Measurements from ENCODE around the gene GTF3C5. TPM values are rescaled to one million over a fixed set of nuclear protein-coding genes. Genes with fewer than 3 reads are reported as not detected.

Gene GTF3C5
- total RNA-seq, 1 donor from 2014 or later = 77.9 TPM

DNA sequence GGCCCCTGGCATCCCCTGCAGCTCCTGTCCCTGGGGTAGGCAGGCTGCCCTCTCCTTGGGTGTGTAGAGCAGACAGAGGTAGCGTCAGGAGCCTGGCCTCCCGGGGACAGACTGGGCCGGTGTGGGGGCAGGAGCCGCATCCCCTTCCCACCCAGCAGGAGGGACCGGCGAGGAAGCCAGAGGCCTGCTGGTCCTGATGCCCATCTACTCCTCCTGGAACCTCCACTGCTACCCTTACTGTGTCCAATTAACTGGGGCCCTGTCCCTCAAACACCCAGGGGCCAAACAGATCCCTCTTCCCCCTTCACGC lies 74.6 kb downstream of the GTF3C5 start:
- Histone ChIP-seq H3K9me3 (ENCODE audit: low read depth) (no peaks in the 10 kb centered on the region), H3K4me3 (no peak overlapping the region), H3K36me3 (no peaks in the 10 kb centered on the region), H3F3A (ENCODE audit: low read depth) (no peaks in the 10 kb centered on the region), H3K9ac (no peak overlapping the region), H3K27me3 (no peaks in the 10 kb centered on the region), H3K4me2 (no peak overlapping the region), H2AFZ (replicated peaks) (no peak overlapping the region), H3K27ac (no peak overlapping the region), H4K20me1 (ENCODE audit: low read depth) (peaks cover 3% of the 10 kb centered on the region), H3K4me1 (no peaks in the 10 kb centered on the region), H3K79me2 (ENCODE audit: low read depth) (no peaks in the 10 kb centered on the region)
- DNase-seq (ENCODE audit: low spot score) = no peak
- Mint-ChIP-seq H3K4me3 (no peak overlapping the region), H3K27ac (no peak overlapping the region), H3K9me3 (no peaks in the 10 kb centered on the region), H3K4me1 (no peaks in the 10 kb centered on the region), H3K36me3 (peaks cover 14% of the 10 kb centered on the region), H3K27me3 (ENCODE audit: insufficient read depth, low read depth) (peaks cover 3% of the 10 kb centered on the region)
- TF ChIP-seq EZH2phosphoT487 (IDR thresholded peaks at IDR 0.05) (no peak), EZH2 (IDR thresholded peaks at IDR 0.05) (no peak)
- TF ChIP-seq, protein P1, sequence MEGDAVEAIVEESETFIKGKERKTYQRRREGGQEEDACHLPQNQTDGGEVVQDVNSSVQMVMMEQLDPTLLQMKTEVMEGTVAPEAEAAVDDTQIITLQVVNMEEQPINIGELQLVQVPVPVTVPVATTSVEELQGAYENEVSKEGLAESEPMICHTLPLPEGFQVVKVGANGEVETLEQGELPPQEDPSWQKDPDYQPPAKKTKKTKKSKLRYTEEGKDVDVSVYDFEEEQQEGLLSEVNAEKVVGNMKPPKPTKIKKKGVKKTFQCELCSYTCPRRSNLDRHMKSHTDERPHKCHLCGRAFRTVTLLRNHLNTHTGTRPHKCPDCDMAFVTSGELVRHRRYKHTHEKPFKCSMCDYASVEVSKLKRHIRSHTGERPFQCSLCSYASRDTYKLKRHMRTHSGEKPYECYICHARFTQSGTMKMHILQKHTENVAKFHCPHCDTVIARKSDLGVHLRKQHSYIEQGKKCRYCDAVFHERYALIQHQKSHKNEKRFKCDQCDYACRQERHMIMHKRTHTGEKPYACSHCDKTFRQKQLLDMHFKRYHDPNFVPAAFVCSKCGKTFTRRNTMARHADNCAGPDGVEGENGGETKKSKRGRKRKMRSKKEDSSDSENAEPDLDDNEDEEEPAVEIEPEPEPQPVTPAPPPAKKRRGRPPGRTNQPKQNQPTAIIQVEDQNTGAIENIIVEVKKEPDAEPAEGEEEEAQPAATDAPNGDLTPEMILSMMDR (IDR thresholded peaks at IDR 0.05) = no peak

DNA sequence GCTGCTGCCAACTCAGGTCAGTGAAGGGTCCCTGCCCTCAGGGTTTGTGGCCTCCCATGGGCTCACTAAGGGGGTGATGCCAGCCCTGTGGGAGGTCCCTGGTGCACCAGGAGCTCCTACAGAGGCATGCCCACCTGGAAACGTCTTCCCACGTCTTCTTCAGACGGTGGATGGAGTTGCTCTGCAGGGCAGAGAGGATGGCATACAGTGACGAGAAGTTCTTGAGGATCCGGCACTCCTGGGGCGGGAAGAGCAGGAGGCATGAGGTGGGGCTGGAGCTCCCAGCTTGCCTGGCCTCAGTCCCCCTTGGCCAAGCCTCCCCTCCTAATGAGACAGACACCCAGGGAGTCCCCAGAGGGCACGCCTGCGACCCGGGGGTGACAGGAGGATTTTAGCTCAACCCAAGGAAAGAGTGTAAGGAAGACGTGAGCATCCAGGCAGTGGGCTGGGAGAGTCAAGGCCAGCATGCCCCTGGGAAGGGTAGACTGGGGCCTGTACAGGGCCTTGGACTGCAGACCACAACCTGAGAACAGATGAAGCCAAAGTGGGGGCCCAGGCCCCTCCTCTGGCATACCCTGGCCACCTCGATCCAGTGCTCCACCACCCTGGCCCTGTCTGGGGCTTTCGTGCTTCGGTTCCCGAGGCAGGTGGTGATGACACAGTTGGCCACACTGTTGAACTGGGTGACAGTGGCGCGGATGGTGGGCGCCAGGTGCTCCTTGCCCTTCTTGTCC lies 75.9 kb downstream of the GTF3C5 start:
- Histone ChIP-seq H3K27me3 (no peaks in the 10 kb centered on the region), H3K4me3 (no peak overlapping the region), H3K4me2 (no peak overlapping the region), H3K27ac (no peak overlapping the region), H3K79me2 (ENCODE audit: low read depth) (no peaks in the 10 kb centered on the region), H3K9me3 (ENCODE audit: low read depth) (no peaks in the 10 kb centered on the region), H3K36me3 (no peaks in the 10 kb centered on the region), H3F3A (ENCODE audit: low read depth) (no peaks in the 10 kb centered on the region), H2AFZ (replicated peaks) (no peak overlapping the region), H3K4me1 (no peaks in the 10 kb centered on the region), H3K9ac (no peak overlapping the region), H4K20me1 (ENCODE audit: low read depth) (peaks cover 9% of the 10 kb centered on the region)
- H3K27me3 Mint-ChIP-seq (ENCODE audit: insufficient read depth, low read depth) = peaks cover 3% of the 10 kb centered on the region
- H3K27ac Mint-ChIP-seq = no peak overlapping the region
- no peaks in the 10 kb centered on the region for H3K9me3 Mint-ChIP-seq
- H3K4me1 Mint-ChIP-seq = no peaks in the 10 kb centered on the region
- TF ChIP-seq EZH2 (IDR thresholded peaks at IDR 0.05) = no peak
- TF ChIP-seq EZH2phosphoT487 (IDR thresholded peaks at IDR 0.05) = no peak
- TF ChIP-seq, protein P1 (IDR thresholded peaks at IDR 0.05) = no peak
- H3K4me3 Mint-ChIP-seq = no peak overlapping the region
- peaks cover 14% of the 10 kb centered on the region for H3K36me3 Mint-ChIP-seq
- no peak for DNase-seq (ENCODE audit: low spot score)

DNA sequence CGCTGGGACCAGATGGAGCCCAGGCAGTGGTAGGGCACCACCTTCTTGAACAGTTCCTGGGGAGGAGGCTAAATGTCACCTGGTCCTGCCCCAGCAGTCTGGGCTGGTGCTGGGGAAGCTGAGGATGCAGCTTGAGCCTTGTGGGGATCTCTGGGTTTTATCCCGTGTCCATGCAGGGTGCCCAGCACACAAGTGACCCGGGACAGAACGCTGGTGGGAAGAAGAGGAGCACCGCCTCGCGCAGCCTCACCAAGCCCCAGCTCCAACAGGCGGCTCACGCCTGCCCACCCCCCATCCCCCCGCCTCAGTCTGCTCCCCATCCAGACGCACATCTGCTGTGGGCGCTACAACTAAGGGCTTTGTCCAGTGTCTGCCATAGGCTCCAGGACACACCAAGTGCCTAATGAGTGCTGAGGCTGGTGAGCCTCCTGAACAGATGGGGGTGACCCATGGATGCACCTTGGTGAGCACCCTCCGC lies 76.5 kb downstream of the GTF3C5 start:
- Mint-ChIP-seq H3K4me3 (no peak overlapping the region), H3K9me3 (no peaks in the 10 kb centered on the region), H3K27ac (no peak overlapping the region), H3K36me3 (peaks cover 14% of the 10 kb centered on the region), H3K4me1 (no peaks in the 10 kb centered on the region), H3K27me3 (ENCODE audit: insufficient read depth, low read depth) (peaks cover 3% of the 10 kb centered on the region)
- H3K27ac ChIP-seq = no peak overlapping the region
- no peaks in the 10 kb centered on the region for H3F3A ChIP-seq (ENCODE audit: low read depth)
- TF ChIP-seq EZH2phosphoT487 (IDR thresholded peaks at IDR 0.05) (no peak), EZH2 (IDR thresholded peaks at IDR 0.05) (no peak)
- no peaks in the 10 kb centered on the region for H3K4me1 ChIP-seq
- no peak overlapping the region for H3K4me2 ChIP-seq
- H3K79me2 ChIP-seq (ENCODE audit: low read depth) = no peaks in the 10 kb centered on the region
- no peaks in the 10 kb centered on the region for H3K9me3 ChIP-seq (ENCODE audit: low read depth)
- no peaks in the 10 kb centered on the region for H3K27me3 ChIP-seq
- H3K36me3 ChIP-seq = no peaks in the 10 kb centered on the region
- H2AFZ ChIP-seq (replicated peaks) = no peak overlapping the region
- H4K20me1 ChIP-seq (ENCODE audit: low read depth) = peaks cover 14% of the 10 kb centered on the region
- H3K9ac ChIP-seq = no peak overlapping the region
- DNase-seq (ENCODE audit: low spot score) = no peak
- H3K4me3 ChIP-seq = no peak overlapping the region

Small RNA genes lying within 50 kb of the gene (microRNA-seq; reads per million reads assigned to microRNA genes)
- gene MIR6877 = 1.5 reads per million

Small RNA genes lying within 50 kb of the gene (small RNA-seq; reads per million reads assigned to genes)
- gene MIR6877 = not detected

Other genes starting within 250 kb of the GTF3C5 start
- 0.43 and 0.71 TPM in 2 replicates for gene AK8, start 152.7 kb upstream of the GTF3C5 start, total RNA-seq (ENCODE audit: low replicate concordance)
- gene SPACA9, start 152.1 kb upstream of the GTF3C5 start, total RNA-seq (ENCODE audit: low replicate concordance) = 1.9 and 2.4 TPM in 2 replicates
- gene TSC1, start 86.4 kb upstream of the GTF3C5 start, total RNA-seq (ENCODE audit: low replicate concordance) = 44.9 and 64.9 TPM in 2 replicates
- gene GFI1B, start 52.3 kb upstream of the GTF3C5 start, total RNA-seq (ENCODE audit: low replicate concordance) = 0.28 TPM in 1 of 2 replicates, not detected in the other
- 1.0 and 2.2 TPM in 2 replicates for gene CEL, start 31.0 kb downstream of the GTF3C5 start, total RNA-seq (ENCODE audit: low replicate concordance)
- 24.1 and 58.8 TPM in 2 replicates for gene RALGDS, start 90.2 kb downstream of the GTF3C5 start, total RNA-seq (ENCODE audit: low replicate concordance)
- 2.0 and 3.0 TPM in 2 replicates for gene GBGT1, start 132.9 kb downstream of the GTF3C5 start, total RNA-seq (ENCODE audit: low replicate concordance)
- gene OBP2B, start 178.3 kb downstream of the GTF3C5 start, total RNA-seq (ENCODE audit: low replicate concordance) = not detected in 2 replicates
- not detected in 2 replicates for gene ABO, start 244.2 kb downstream of the GTF3C5 start, total RNA-seq (ENCODE audit: low replicate concordance)